EL (cell line): ENCODE data around the gene CAMK2A.

ENCODE experiments used
- DNase-seq: peaks from one replicate; pipeline ENCODE4 v3.0.0-alpha.2; 2016

The CAMK2A gene

DNA sequence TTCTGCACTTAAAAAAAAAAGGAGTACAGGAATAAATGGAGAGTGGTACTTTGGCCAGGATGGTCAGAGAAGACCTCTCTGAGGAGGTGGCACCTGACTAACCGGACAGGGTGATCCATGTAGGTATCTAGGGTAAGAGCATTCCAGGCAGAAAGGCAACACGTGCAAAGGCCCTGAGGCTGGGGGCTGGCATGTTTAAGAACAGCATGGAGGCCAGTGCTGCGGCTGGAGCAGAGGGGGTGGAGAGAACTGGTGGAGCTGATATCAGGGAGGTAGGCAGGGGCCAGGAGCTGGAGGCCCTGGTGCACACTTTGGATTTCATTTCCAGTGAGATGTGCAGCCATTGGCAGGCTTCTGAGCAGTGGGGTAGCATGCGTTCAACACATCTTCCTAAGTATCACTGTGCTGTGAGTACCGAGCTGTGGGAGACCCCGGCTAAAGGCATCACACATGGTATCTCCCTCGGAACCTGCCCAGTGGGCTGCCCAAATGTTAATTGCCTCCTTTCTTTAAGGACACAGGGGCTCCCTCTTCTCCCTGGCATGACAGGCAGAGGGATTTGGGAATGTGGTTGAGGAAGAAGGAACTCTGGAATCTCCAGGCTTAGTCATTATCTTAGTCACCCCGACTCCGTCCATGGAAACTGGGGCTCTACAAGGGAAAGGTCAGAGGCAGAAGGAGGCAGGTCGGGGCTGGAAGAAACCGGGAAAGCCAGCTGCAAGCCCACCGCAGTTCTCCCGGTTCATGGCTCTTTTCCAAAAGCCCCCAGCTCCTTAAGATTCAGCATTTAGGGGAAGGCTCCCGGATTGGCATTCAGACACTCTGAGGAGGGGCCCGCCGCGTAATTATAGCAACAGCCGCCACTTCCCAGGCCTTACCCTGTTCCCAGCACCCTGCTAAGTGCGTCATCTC lies 81.1 kb downstream of the CAMK2A start:
- peak; percentile 79 for DNase-seq

DNA sequence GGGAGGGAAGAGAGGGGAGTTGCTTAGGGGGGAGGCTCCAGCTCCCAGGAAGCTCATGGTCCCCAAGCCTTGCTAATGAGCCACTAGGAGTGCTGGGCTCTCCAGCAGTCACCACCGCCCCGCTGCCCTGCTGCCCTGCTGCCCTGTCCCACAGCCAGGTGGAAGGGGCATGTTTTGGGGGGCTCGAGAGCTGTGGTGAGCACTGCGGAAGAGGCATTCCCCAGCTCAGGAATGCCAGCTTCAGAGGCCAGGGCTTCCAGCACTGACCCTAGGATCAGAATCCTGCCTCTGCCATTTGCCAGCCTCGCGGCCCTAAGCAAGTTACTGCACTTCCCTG lies 82.8 kb downstream of the CAMK2A start:
- DNase-seq: no peak

DNA sequence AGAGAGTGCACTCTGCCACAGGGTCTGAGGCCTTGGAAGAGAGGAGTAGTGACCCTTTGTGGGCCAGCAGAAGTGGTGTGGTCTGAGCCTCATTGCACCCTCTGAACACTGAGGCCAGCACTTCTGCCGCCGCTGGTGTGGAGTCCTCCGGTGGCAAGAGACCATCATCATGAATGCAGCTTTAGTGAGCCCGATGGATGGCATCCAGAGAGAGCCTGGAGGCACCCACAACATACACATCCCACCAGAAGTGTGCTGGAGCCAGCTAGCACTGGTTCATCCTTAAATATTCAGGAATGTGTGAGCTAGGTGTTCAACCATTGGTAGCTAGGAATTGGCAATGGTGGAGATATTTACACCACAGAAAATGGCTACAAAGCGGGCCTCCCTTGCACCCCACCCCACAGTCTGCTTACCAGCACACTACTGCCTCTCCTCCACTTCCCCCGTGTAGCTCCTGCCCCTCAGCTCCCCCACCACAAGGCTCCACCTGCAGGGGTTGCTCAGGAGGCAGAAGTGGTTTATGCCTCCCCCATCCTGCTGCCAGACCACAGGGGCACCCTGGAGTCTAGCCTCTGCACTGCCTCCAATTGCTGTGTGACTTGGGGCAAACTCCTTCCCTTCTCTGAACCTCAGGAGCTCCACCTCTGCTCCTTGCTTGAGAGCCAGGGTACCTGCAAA lies 83.3 kb downstream of the CAMK2A start:
- DNase-seq: no peak

DNA sequence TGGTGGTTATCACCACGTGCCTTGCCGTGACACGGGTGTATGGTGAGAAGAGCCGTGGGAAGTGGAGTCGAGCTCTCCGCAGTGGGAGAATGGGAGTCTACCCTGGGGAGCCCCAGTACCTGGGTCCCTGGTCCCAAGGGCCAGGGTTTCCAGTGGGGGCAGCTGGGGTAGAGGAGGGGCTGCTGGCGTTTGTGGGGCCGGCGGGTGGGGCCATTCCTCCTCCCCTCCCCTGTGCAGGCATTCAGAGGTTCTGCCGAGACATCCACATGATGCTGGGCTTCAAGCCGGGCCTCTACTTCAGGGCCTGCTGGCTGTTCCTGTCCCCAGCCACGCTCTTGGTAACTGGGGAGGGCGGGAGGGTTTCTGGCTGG lies 85.0 kb downstream of the CAMK2A start:
- DNase-seq: no peak

DNA sequence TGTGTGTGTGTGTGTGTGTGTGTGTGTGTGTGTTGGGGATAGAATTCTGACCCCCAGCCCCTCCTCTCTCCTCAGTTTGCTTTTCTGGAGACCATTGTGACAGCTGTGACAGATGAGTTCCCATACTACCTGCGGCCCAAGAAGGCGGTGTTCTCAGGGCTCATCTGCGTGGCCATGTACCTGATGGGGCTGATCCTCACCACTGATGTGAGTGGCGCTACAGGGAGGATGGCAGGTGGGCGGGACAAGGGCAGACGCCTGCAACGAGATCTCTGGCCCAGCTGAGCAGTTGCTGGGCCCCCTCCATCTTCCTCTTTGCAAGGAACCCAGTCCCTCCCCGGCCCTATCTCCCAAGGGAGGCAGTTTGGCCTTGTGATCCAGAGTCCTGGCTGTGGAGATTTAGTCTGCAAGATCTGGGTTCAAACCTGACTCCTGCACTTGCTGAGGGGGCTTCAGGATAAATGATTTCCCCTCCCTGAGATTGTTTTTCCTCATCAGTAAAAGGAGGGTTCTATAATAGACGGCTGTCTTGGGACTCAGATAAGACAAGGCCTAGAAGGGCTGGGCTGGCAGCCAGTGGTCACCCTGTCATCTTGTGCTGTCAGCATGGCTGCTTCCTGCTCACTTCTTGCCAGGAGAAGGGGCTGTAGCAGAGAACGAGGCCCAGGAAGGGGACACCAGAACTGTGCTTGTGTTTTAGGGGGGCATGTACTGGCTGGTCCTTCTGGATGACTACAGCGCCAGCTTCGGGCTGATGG lies 85.6 kb downstream of the CAMK2A start:
- no peak for DNase-seq

DNA sequence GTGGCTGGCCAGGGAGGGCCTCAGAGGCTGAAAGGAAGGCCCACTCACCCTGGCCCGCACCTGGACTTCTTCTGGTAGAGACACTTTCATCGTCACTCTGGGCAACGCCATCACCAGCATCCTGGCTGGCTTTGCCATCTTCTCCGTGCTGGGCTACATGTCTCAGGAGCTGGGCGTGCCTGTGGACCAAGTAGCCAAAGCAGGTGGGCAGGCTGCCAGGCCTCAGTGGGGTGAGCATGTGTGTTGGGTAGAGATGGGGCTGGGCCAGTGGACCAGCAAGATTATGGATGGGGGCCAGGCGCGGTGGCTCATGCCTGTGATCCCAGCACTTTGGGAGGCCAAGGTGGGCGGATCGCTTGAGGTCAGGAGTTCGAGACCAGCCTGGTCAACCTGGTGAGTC lies 87.1 kb downstream of the CAMK2A start:
- no peak for DNase-seq

DNA sequence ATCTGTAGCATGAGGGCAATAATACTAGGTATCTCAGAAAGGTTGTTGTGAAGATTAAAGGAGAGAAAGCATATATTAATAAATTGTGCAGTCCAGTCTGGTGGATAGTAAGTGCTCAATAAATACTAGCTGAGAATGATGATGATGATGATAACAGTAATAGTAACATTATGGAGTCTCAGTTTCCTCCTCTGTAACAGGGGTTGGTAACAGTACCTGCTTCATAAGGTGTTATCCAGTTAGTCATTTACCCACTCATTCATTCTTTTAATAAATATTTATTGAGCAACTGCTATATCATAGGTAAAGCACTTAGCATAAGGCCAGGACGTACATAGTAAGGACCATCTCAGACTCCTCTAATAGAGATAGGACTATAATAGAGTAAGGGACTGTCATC lies 92.1 kb downstream of the CAMK2A start:
- no peak for DNase-seq

DNA sequence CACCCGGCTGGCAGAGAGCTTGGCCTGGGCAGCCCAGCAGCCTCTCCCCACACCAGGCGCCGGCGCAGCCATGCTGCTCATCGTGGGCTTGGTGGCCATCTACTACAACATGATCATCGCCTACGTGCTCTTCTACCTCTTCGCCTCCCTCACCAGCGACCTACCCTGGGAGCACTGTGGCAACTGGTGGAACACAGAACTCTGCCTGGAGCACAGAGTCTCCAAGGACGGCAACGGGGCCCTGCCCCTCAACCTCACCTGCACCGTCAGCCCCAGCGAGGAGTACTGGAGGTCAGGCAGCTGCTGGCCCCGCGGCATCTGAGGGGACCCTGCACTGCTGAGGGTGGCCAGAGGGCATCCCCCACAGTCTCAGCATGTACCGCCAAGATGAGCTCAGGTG lies 92.6 kb downstream of the CAMK2A start:
- DNase-seq: no peak

DNA sequence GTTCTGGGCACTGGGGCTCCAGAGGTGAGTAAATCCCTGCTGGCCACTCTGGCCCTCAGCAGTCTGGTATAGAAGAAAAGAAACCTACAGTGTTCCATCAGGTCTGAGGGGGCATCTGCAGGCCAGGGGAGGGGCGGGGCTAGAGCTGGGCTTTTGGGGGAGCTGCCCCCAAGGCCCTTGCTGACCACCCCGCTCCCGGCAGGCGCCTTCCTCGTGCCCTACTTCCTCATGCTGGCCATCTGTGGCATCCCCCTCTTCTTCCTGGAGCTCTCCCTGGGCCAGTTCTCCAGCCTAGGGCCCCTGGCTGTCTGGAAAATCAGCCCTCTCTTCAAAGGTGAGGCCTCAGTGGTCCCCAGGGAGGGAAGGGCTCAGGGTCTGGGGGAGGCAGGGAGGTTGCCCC lies 93.1 kb downstream of the CAMK2A start:
- no peak for DNase-seq

DNA sequence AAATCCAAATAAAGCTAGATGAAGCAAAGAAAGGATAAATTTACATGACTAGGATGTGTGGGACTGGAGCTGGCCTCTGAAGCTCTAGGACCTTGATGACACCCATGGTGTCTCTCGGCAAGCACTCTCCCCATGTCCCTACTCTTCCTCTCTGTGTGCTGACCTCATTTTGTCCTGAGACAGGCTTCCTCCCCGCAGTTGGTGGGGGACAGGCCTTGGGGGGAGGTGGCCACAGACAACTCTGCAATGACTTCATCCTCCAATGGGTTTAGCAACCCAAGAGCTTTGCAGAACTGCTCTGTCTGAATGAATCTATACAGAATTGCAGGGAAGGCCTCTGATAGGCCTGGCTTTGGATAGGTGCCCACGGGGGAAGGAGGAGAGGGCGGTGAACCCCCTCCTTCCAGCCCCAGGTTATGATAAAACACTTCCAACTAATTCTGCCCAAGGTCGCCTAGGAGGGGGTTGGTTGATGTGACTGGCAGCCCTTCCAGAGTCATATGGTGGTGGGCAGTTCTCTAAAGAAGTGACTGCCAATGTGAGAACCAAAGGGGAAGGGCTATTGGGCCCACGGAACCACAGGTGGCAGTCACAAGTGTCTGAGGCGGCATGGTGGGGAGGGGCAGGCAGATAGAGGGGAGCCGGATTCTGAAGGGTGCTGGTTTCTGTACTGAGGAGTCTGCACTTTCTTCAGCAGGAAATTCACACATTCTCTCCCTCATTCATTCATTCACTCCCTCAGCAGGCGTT lies 93.7 kb downstream of the CAMK2A start:
- DNase-seq: no peak

DNA sequence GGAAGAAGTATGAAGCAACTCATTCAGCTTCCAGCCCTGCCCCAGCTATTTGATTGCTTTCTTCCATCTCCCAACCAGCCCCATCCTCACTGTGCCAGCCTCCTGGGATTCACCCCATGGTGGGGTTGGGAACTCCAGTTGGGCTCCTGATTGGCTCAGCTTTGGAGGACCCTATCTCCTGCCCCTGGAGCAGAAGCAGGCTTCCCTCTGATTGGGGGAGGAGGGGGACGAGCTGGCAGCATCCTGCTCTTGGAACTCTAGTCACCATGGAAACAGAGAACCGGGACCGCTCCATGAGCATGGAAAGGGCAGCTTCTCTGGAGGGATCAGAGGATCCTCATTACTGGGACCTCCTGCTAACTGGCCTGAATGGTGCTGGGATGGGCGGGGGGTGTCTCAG lies 97.1 kb downstream of the CAMK2A start:
- no peak for DNase-seq

DNA sequence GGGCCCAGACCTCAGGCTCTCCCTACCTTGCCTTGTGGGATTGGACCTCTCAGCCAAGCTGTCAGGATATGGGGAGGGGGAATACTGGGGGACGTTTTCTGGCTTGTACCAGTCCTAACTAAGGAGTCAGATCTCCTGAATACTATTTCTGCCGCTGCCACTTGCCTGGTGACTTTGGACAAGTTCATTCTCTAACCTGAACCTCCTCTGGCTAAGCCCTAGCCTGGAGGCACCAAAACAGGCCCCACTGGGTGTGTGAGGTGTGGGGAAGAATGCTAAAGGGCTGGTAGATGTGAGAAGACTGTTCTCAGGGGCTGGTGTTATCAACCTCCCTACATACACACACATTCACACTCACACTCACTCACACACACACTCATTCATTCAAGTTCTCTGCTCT lies 98.6 kb downstream of the CAMK2A start:
- no peak for DNase-seq

DNA sequence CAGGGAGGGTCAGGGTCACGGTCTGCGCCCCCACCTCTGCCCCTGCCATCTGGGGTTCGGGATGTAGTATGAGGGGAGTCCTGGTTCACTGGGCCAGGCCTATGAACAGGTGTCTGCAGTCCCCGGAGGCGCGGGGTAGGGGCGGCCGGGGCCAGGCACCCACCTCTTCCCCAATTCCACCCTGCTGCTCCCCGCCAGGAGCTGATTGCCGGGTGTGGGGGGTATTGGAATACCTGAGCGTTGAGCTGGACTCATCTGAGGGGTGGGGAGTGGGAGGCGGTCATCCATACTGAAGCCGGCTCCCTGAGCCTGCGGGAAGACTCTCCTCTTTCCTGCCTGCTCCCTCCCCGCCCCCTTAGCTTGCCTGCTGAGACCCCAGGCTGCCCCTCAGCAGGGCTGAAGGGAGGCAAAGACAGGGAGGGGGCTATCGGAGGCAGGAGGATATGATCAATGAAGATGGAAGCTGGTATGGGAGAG lies 99.0 kb downstream of the CAMK2A start:
- DNase-seq: no peak

DNA sequence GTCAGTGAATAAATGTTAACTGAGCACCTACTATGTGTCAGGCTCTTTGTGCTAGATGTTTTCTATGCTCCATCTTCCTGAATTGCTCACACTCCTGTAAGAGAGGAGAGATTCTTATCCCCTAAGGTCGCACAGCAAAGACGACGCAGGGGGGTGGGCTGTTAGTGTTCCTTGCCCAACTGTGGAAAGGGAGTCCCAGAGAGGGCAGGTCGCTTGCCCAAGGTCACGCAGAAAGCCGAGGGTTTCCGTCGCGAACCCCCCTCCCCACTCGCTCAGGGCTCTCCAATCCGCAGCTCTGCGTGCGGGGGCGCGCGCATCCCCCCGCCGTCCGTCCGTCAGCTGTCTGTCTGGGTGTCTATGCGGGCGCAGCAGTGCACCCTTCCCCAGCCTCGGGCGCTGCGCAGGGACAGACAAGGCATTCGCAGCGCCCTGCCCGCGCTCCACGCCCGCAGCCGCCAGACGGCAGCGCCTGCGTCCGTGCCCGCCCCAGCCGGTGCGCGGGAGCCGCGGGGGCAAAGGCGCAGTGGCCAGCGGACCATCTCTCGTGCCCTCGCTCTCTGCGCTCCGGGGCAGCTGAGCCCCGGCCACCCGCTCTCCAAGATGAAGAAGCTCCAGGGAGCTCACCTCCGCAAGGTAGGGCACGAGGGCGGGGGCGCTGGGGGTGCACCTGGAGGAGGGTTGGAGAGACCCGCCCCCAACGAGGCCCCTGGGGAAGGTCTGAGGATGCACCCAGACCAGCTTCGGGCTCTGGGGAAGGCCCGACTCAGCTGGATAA lies 99.7 kb downstream of the CAMK2A start, which contains the start of gene SLC6A7:
Gene SLC6A7, plus strand, starts transcription at position 335 of the 775 bp plus-strand sequence. Its CDS starts 266 bp downstream, at position 601.
- DNase-seq: no peak

DNA sequence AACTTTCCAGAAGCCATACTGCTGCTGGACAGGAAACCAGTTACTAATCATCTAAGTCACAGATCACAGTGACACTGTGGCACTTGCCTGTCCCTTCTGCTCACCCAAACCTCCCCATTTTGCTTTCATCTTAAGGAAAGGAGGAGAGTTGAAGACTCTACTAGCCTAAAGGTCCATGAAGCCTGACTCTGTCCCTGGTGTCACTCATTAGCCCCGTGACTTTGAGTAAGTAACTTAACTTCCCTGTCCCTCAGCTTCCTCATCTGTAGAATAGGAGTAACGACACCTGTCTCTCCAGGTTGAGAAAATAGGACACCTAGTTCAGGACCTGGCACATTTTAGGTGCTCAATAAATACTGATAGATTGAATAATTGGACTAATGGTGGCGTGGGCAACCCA lies 100.2 kb downstream of the CAMK2A start:
- DNase-seq: no peak

DNA sequence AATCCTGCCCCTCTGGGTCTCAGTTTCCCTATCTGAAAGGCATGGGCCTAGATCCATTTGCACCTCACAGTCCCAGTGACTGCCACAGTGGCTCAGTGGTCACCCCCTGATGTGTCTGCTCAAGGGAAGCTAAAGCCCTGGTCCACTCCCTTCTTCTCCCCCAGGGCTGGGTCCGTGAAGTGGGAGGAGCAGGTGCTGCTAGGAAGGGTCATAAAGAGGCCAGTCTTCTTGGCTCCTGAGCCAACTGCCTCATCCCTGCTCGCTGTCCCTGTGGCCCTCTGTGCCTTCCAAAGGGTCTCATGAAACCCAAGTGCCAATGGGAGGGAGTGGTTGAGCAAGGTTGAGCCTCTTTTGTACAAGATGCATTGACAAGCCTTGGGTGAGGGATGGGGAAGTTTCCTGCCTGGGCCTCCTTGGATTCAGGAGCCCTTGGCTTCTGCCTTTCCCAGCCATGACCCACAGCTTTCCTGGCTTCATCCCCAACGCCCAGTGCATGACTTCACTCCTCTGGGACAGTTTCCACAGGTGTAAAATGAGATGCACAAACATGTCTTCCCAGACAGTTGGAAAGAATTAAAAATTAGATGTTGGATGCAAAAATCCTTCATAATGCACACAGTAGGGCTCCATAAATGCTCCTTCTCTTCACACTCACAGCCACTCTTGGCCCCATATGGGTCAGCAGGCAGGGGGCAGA lies 101.3 kb downstream of the CAMK2A start:
- DNase-seq: no peak

DNA sequence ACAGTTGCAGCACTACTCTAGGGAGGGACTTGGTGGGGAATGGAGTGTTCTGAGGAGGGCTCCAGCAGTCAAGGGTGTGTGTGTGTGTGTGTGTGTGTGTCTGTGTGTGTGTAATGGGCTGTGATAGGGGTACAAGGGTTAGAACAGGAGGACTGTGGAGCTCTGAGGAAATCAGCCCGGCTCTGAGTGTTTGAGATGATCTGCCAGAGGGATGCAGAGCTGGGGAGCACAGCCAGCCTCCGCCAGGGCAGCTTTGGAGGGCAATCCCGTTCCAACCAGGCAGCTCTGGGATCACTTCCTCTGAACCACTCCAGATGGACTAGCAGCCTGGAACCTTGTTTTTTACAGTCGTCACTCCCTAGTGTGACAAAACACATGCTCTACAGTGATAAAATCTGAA lies 102.7 kb downstream of the CAMK2A start:
- DNase-seq: no peak

DNA sequence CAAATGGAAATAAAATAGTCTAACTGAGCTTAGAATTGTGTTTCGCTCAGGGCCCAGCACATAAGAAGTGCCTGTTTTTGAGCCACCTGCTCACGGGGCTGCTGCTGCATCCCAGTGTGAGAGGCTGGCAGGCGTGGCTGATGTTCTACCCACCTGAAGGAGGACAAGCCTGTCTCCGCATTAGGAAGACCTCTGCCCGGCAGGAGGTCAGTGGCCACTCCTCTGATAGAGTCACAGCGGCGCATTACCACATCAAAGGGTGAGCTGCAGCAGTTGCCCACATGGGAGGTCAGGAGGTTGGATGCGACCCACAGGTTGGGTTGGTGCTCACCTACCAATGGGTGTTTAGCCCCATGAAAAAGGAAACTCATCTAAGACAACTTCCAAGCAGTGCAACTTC lies 103.4 kb downstream of the CAMK2A start:
- DNase-seq: no peak

DNA sequence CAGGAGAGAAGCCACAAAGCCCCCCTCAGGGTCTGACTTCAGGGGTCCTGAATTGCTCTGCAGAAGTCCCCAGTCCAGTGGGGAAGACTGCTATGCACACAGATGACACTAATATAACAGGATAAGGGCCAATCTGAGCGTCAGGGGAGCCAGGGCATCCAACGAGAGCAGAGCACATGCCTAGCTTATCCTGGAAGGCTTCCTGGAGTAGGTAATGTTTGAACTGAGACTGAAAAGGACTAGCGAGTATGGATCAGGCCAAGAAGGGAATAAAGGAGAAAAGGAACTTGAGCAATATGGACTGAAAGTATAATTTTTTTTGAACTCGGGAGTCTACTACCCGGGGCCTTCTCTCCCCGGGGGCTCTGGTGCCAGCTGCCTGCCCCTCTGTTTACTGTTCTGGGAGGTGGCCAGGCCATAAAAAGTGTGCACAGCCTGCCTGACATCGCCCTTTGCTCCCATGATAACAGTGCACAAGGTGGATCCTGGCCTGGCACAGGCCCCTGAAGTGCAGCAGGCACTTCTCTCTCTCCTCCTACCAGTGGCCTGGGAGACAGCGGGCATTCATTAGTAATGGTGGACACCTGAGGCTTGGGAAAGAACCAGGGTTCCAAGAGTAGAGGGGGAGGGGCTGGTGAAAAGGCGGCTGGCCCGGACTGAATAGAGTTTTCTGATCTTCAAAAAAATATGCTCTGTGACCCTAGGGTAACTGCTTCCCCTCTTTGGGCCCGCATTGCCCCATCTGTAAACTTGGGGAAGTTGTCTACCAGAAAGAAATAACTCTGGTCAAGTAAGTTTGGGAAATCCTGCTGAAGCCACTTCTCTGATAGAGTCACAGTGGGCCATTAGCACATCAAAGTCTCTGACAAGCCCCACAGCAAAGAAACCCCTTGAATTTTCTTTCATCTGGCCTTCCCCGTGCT lies 104.3 kb downstream of the CAMK2A start:
- no peak for DNase-seq

DNA sequence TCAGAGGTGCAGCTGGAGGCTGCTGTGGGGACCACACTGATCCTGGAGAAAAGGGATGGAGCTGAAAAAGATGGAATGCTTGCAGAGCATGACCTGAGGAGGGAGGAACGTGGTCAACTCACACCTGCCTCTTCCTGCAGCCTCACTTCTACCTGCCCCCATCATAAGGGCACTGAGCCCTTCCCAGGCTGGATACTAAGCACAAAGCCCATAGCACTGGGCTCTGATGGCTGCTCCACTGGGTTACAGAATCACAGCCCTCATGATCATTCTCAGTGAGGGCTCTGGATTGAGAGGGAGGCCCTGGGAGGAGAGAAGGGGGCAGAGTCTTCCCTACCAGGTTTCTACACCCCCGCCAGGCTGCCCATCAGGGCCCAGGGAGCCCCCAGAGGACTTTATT lies 105.6 kb downstream of the CAMK2A start:
- DNase-seq: no peak
